HepG2 (cell line): Measurements from ENCODE around the gene GAS1. TPM values are rescaled to one million over a fixed set of nuclear protein-coding genes. Genes with fewer than 3 reads are reported as not detected.

ENCODE experiments used
- ATAC-seq: fragments of 200-7000 bp; cut with Tn5 transposase; 3 replicates; pipeline ENCODE4 v1.9.1; 2020; ENCODE audit warnings: mild to moderate bottlenecking, moderate library complexity
- BruUV-seq: library from RNA; stranded (reverse); fragments of 400-500 nt; replicated peaks from 2 replicates; lab custom pipeline; 2021; lab: Mats Ljungman, UMichigan
- CTCF ChIA-PET: fragments of 300-600 bp; formaldehyde crosslinking; extraction: SDS; loops from one replicate; lab custom pipeline; 2021; ENCODE audit warnings: low total read pairs, inconsistent platforms, low intra/inter-chr PET ratio; lab: Yijun Ruan, JAX
- POLR2A ChIA-PET: fragments of 350-600 bp; sonication (Branson Sonifier 250); formaldehyde crosslinking; loops from one replicate; lab custom pipeline; 2020; ENCODE audit warnings: antibody characterized with exemption, inconsistent platforms; lab: Yijun Ruan, JAX
- DNase-seq: peaks from one replicate; pipeline ENCODE4 v3.0.0-alpha.2; 2015; ENCODE audit warnings: low spot score
- FAIRE-seq: peaks from 3 replicates; lab custom pipeline; 2011; peaks lifted over from hg19 to GRCh38; lab: Jason Lieb, UNC
- H2AFZ ChIP-seq: one replicate; pipeline ENCODE4 v1.6.1; 2011; ENCODE audit warnings: low read length, inconsistent platforms
- H3K27ac ChIP-seq: fragments of 300-600 bp; 3 replicates; pipeline ENCODE4 v1.8.0; 2011; ENCODE audit warnings: mixed run types, mild to moderate bottlenecking, mixed read lengths, low read length, inconsistent platforms; ENCODE audit not compliant: insufficient read depth; ENCODE audit errors: extremely low read length
- H3K27me3 ChIP-seq, 2 experiments: fragments of 200-600 bp in 1 of 2; 2 replicates in 1 of 2; 3 replicates in 1 of 2; pipeline versions ENCODE4 v1.6.0 to v1.8.0; 2011; ENCODE audit warnings: low read length in 2 of 2, mild to moderate bottlenecking in 2 of 2, moderate library complexity in 2 of 2, inconsistent platforms in 1 of 2; ENCODE audit not compliant: insufficient read depth in 2 of 2, control insufficient read depth in 1 of 2
- H3K36me3 ChIP-seq, 2 experiments: fragments of 200-600 bp in 1 of 2; replicated peaks in 1 of 2; 2 replicates in 1 of 2; 3 replicates in 1 of 2; pipeline versions ENCODE4 v1.5.1 to v1.8.0; 2011; ENCODE audit warnings: low read length in 2 of 2, inconsistent platforms in 1 of 2; ENCODE audit not compliant: insufficient read depth in 2 of 2, control insufficient read depth in 1 of 2
- H3K4me1 ChIP-seq: 2 replicates; pipeline ENCODE4 v1.5.1; 2012; ENCODE audit warnings: low read length, inconsistent platforms; ENCODE audit not compliant: insufficient read depth
- H3K4me2 ChIP-seq: 2 replicates; pipeline ENCODE4 v1.6.0; 2011; ENCODE audit warnings: low read depth, low read length, inconsistent platforms
- H3K4me3 ChIP-seq, 3 experiments: fragments of 200-600 bp in 1 of 3; sonication (generic), shearing (Covaris generic) in 1 of 3; replicated peaks in 1 of 3; 2 replicates each; pipeline ENCODE4 v1.5.1; 2011 to 2016; ENCODE audit warnings: low read length in 3 of 3, inconsistent platforms in 2 of 3, low read depth in 2 of 3, mild to moderate bottlenecking in 2 of 3, control low read depth in 1 of 3, mixed read lengths in 1 of 3; ENCODE audit not compliant: insufficient read depth in 1 of 3
- H3K79me2 ChIP-seq: one replicate; pipeline ENCODE4 v1.6.1; 2011; ENCODE audit warnings: low read length, inconsistent platforms; ENCODE audit not compliant: insufficient read depth
- H3K9ac ChIP-seq: 2 replicates; pipeline ENCODE4 v1.6.0; 2011; ENCODE audit warnings: mild to moderate bottlenecking, low read depth, low read length, inconsistent platforms; ENCODE audit not compliant: insufficient read depth
- H3K9me3 ChIP-seq: 2 replicates; pipeline ENCODE4 v1.5.1; 2012; ENCODE audit warnings: mild to moderate bottlenecking, low read length
- H4K20me1 ChIP-seq: 2 replicates; pipeline ENCODE4 v1.6.0; 2011; ENCODE audit warnings: inconsistent platforms, mild to moderate bottlenecking, low read length, moderate library complexity; ENCODE audit not compliant: insufficient read depth
- DNMT1 ChIP-seq: sonication (generic); formaldehyde crosslinking; IDR thresholded peaks from 2 replicates; pipeline ENCODE4 v1.5.1; 2020; ENCODE audit warnings: mild to moderate bottlenecking, missing genetic modification reagents
- FOXO1 ChIP-seq: sonication (generic); formaldehyde crosslinking; IDR thresholded peaks from 2 replicates; pipeline ENCODE4 v1.4.0; 2020; ENCODE audit warnings: missing genetic modification reagents
- KLF13 ChIP-seq: sonication (generic); formaldehyde crosslinking; IDR thresholded peaks from 2 replicates; pipeline ENCODE4 v1.4.0; 2020; ENCODE audit warnings: mild to moderate bottlenecking, missing genetic modification reagents
- MAFG ChIP-seq: sonication (generic); formaldehyde crosslinking; IDR thresholded peaks from 2 replicates; pipeline ENCODE4 v1.5.1; 2020; ENCODE audit warnings: mild to moderate bottlenecking, missing genetic modification reagents
- ONECUT2 ChIP-seq: sonication (generic); formaldehyde crosslinking; IDR thresholded peaks from 2 replicates; pipeline ENCODE4 v1.4.0; 2020; ENCODE audit warnings: missing genetic modification reagents
- POLR2A ChIP-seq, 2 experiments: IDR thresholded peaks; 2 replicates each; pipeline ENCODE4 v1.6.1; 2011; ENCODE audit warnings: low read depth in 2 of 2, low read length in 2 of 2, mild to moderate bottlenecking in 1 of 2, moderate library complexity in 1 of 2; ENCODE audit not compliant: insufficient read depth in 1 of 2
- RFXAP ChIP-seq: sonication (generic); formaldehyde crosslinking; IDR thresholded peaks from 2 replicates; pipeline ENCODE4 v1.4.0; 2020; ENCODE audit warnings: missing genetic modification reagents, borderline replicate concordance
- SOX5 ChIP-seq: IDR thresholded peaks from 2 replicates; pipeline ENCODE4 v1.6.1; 2016; ENCODE audit warnings: borderline replicate concordance
- XBP1 ChIP-seq: sonication (generic); formaldehyde crosslinking; IDR thresholded peaks from 2 replicates; pipeline ENCODE4 v1.5.0; 2020; ENCODE audit warnings: missing genetic modification reagents
- ZNF597 ChIP-seq: sonication (generic); formaldehyde crosslinking; IDR thresholded peaks from 2 replicates; pipeline ENCODE4 v1.5.0; 2020; ENCODE audit warnings: missing genetic modification reagents
- ZNF703 ChIP-seq: sonication (generic); formaldehyde crosslinking; IDR thresholded peaks from 2 replicates; pipeline ENCODE4 v1.5.1; 2020; ENCODE audit warnings: missing genetic modification reagents, mild to moderate bottlenecking, moderate library complexity, borderline replicate concordance
- ZNF713 ChIP-seq: sonication (generic); formaldehyde crosslinking; IDR thresholded peaks from 2 replicates; pipeline ENCODE4 v1.4.0; 2020; ENCODE audit warnings: mild to moderate bottlenecking, missing genetic modification reagents
- WGBS: methylation state at CpG from one replicate; pipeline ENCODE4 v1.1.6; 2017; ENCODE audit warnings: low lambda C conversion rate; 5-methylcytosine and 5-hydroxymethylcytosine counted together
- in situ Hi-C: cut with HindIII; loops from 2 replicates; pipeline ENCODE4 v1.10.0; 2017; ENCODE audit warnings: low pct_unique_long_range_greater_than_20kb; ENCODE audit not compliant: extremely low pct_ligation_motif_present
- intact Hi-C: fragments of 100-400 bp; cut with micrococcal nuclease; formaldehyde crosslinking; loops from one replicate; pipeline ENCODE4 v1.10.0; 2022; ENCODE audit not compliant: unreplicated experiment
- polyA plus RNA-seq, 8 experiments: library from polyadenylated mRNA; depleted of rRNA in 3 of 8; stranded (reverse) in 7 of 8; unstranded in 1 of 8; fragments of >200 nt; fragmentation: Illumina TruSeq in 4 of 8; extraction: Trizol in 4 of 8; gene quantifications; 2 replicates each; pipeline versions ENCODE4 v1.2.1 to v1.2.3, GENCODE V29; 2011 to 2016; ENCODE audit warnings: low read depth in 4 of 8, missing spikeins in 1 of 8, mixed read lengths in 1 of 8; ENCODE audit not compliant: insufficient read depth in 1 of 8
- total RNA-seq, 5 experiments: library from RNA; depleted of rRNA; stranded (reverse); fragments of >200 nt; fragmentation: Illumina TruSeq; extraction: Trizol; gene quantifications; 2 replicates each; pipeline ENCODE4 v1.2.3, GENCODE V29; 2016; ENCODE audit warnings: low read depth in 1 of 5
- TF ChIP-seq, protein P1 (sequence below): sonication (generic); formaldehyde crosslinking; IDR thresholded peaks from 2 replicates; pipeline ENCODE4 v1.4.0; 2020; ENCODE audit warnings: mild to moderate bottlenecking, missing genetic modification reagents
- TF ChIP-seq, protein P2 (sequence below): fragments of 450-650 bp; IDR thresholded peaks from 2 replicates; pipeline ENCODE4 v1.6.1; 2017

Gene GAS1
- total and polyA plus RNA-seq, 2 of the 13 experiments (the other 11 are each of a cell fraction or from before 2014, with no cell fraction given) = not detected

DNA sequence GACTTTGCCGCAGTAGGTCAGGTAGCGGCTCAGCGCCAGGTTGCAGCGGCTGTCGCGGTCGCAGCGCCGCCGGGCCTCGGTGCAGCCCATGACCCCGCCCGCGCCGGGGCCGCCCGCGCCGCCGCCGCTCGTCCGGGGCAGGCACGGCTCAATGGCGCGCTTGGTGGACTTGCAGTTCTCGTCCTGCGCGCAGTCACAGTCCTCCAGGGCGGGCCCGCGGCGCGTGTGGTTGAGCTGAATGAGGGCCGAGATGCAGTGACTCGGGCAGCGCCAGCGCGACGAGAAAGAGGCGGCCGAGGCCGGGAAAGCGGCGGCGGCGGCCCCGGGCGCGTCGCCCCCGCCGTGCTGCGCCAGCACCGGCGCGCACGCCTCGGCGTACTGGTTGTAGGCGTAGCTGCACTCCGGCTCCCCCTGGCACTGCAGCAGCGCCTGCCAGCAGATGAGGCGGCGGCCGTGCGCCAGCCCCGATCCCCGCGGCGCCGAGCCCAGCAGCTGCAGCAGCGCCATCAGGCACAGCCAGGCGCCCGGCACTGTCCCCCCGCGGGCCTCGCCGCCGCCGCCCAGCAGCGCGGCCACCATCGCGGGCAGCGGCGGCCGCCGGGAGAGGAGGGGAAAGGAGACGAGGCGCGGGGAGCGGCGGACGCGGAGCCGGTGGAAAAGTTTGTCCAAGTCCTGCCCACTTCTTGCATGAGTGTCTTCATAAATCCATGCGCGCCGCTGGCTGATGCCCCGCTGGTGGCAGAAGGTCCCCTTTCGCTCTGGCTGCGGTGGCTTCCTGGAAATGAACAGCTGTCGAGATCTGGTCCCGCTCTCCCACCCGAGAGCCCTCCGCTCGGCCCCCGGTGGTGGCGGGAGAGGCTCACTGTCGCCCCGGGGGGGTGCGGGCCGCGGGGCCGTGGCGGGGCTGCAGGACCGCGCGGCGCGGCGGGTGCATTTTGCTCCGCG, 833 bp downstream of the GAS1 start (continued):
- no peak for TF ChIP-seq DNMT1 (CRISPR knock-in tag)
- no peak for TF ChIP-seq XBP1 (CRISPR knock-in tag)
- TF ChIP-seq ZNF703 = no peak
- TF ChIP-seq, protein P1, sequence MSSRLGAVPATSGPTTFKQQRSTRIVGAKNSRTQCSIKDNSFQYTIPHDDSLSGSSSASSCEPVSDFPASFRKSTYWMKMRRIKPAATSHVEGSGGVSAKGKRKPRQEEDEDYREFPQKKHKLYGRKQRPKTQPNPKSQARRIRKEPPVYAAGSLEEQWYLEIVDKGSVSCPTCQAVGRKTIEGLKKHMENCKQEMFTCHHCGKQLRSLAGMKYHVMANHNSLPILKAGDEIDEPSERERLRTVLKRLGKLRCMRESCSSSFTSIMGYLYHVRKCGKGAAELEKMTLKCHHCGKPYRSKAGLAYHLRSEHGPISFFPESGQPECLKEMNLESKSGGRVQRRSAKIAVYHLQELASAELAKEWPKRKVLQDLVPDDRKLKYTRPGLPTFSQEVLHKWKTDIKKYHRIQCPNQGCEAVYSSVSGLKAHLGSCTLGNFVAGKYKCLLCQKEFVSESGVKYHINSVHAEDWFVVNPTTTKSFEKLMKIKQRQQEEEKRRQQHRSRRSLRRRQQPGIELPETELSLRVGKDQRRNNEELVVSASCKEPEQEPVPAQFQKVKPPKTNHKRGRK (CRISPR knock-in tag) = no peak
- no peak for TF ChIP-seq SOX5 (CRISPR knock-in tag)
- no peak for TF ChIP-seq ZNF713 (CRISPR knock-in tag)
- TF ChIP-seq KLF13 (CRISPR knock-in tag) = no peak
- TF ChIP-seq, all 625 proteins: peak for 0

DNA sequence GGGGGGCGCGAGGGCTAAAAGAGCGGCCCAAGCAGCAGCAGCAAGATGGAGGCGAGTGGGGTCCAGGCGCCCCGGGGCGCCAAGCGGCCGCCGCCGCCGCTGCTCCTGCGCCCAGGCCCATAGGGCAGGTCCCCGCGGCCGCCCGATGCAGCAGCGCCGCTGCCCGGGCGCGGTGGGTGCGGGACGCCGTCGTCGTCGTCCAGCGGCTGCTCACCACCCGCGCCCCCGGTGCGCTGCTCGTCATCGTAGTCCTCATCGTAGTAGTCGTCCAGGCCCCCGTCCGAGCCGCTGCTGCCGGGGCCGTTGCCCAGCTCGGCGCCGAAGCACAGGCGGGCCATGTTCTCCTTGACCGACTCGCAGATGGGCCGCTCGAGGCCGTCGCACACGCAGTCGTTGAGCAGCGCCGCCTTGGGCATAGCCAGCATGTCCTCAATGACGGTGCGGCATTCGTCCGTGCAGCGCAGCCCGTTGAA, 1.5 kb downstream of the GAS1 start:
- Histone ChIP-seq H3K4me3 (no peak overlapping the region), H3K4me2 (no peak overlapping the region), H3K4me1 (peaks cover 14% of the 10 kb centered on the region), H3K9ac (no peak overlapping the region), H4K20me1 (no peaks in the 10 kb centered on the region; the same call in none of the 2 replicates), H3K36me3 (no peaks in the 10 kb centered on the region), H3K79me2 (no peaks in the 10 kb centered on the region), H3K9me3 (no peaks in the 10 kb centered on the region), H3K27ac (no peak overlapping the region), H2AFZ (no peak overlapping the region), H3K27me3 (peaks cover 4 to 68% of the 10 kb centered on the region in 2 experiments)
- POLR2A ChIA-PET = no interaction called here
- intact Hi-C loops = no loop called here
- FAIRE-seq = no peak
- no peak for ATAC-seq
- 95% methylated on average over 30 of the region's 62 CpGs for WGBS
- no peak for DNase-seq
- CTCF ChIA-PET = no interaction called here
- BruUV-seq = no TSS peak
- in situ Hi-C loops = no loop called here
- TF ChIP-seq, protein P2, sequence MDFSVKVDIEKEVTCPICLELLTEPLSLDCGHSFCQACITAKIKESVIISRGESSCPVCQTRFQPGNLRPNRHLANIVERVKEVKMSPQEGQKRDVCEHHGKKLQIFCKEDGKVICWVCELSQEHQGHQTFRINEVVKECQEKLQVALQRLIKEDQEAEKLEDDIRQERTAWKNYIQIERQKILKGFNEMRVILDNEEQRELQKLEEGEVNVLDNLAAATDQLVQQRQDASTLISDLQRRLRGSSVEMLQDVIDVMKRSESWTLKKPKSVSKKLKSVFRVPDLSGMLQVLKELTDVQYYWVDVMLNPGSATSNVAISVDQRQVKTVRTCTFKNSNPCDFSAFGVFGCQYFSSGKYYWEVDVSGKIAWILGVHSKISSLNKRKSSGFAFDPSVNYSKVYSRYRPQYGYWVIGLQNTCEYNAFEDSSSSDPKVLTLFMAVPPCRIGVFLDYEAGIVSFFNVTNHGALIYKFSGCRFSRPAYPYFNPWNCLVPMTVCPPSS = no peak
- TF ChIP-seq ONECUT2 (no peak), ZNF597 (no peak), RFXAP (no peak), FOXO1 (CRISPR knock-in tag) (no peak), MAFG (CRISPR knock-in tag) (no peak), POLR2A (IDR thresholded peaks at IDR 0.05; ENCODE audit: insufficient read depth in 1 of 2, low read depth in 2 of 2, low read length in 2 of 2) (no peak)
